Measurements from ENCODE around the gene TPP2.

Gene TPP2

GRCh38 chr13:102658660-102659059, 61.9 kb downstream of the TPP2 start:
- DNase-seq = no peak

- DNase-seq = no peak
Measured at GRCh38 chr13:102659168-102659713, 62.5 kb downstream of the TPP2 start.

- DNase-seq = no peak
Measured at GRCh38 chr13:102667023-102667422, 70.2 kb downstream of the TPP2 start.

GRCh38 chr13:102667911-102668310, 71.1 kb downstream of the TPP2 start:
- no peak for DNase-seq

- DNase-seq = no peak
Measured at GRCh38 chr13:102670130-102670529, 73.3 kb downstream of the TPP2 start.

GRCh38 chr13:102675115-102675514, 78.3 kb downstream of the TPP2 start:
- DNase-seq = no peak

GRCh38 chr13:102677122-102677521, 80.3 kb downstream of the TPP2 start:
- DNase-seq = no peak

GRCh38 chr13:102678339-102679107, 81.7 kb downstream of the TPP2 start:
- DNase-seq = no peak

- no peak for DNase-seq
Measured at GRCh38 chr13:102679449-102680132, 82.8 kb downstream of the TPP2 start.

- no peak for DNase-seq
Measured at GRCh38 chr13:102680133-102680717, 83.4 kb downstream of the TPP2 start.

- DNase-seq = no peak
Measured at GRCh38 chr13:102680842-102681740, 84.3 kb downstream of the TPP2 start.

- no peak for DNase-seq
Measured at GRCh38 chr13:102682211-102682610, 85.4 kb downstream of the TPP2 start.

GRCh38 chr13:102682727-102683126, 85.9 kb downstream of the TPP2 start:
- no peak for DNase-seq

GRCh38 chr13:102683637-102684036, 86.9 kb downstream of the TPP2 start:
- DNase-seq = no peak

GRCh38 chr13:102686024-102686423, 89.2 kb downstream of the TPP2 start:
- no peak for DNase-seq

GRCh38 chr13:102687520-102687919, 90.7 kb downstream of the TPP2 start:
- DNase-seq = no peak

GRCh38 chr13:102688306-102688973, 91.7 kb downstream of the TPP2 start:
- DNase-seq = no peak

GRCh38 chr13:102690883-102691282, 94.1 kb downstream of the TPP2 start:
- DNase-seq = no peak

- DNase-seq = no peak
Measured at GRCh38 chr13:102692491-102692826, 95.7 kb downstream of the TPP2 start.

- DNase-seq = no peak
Measured at GRCh38 chr13:102693250-102693649, 96.5 kb downstream of the TPP2 start.

- DNase-seq = no peak
Measured at GRCh38 chr13:102693776-102694175, 97.0 kb downstream of the TPP2 start.

GRCh38 chr13:102694937-102695336, 98.2 kb downstream of the TPP2 start, which contains the start of gene METTL21C:
Gene METTL21C (minus strand): TSS chr13:102695044. CDS start chr13:102694498, 546 bp downstream.
- no peak for DNase-seq

Measured in NCI-H1048 (cell line).